Omental fat pad (tissue), 4 donors: ENCODE data around the gene BLOC1S6. TPM values are rescaled to one million over a fixed set of nuclear protein-coding genes. Genes with fewer than 3 reads are reported as not detected.
"Not testable (repeated sequence)": the region's sequence is repeated elsewhere in the genome, so short reads cannot be mapped to it uniquely, and the experiment has no call there.

Experiments used
- ATAC-seq: fragments of 150-250 bp; one replicate; pipeline ENCODE4 v1.9.1; 2016; ENCODE audit warnings: mild to moderate bottlenecking, moderate library complexity; ENCODE audit not compliant: low FRiP score
- DNase-seq: peaks from one replicate; pipeline ENCODE4 v3.0.0-alpha.2; 2019; ENCODE audit warnings: low spot score
- total RNA-seq, 4 donors: library from RNA; depleted of rRNA; stranded (reverse); fragments of >200 nt; gene quantifications; one replicate each; pipeline ENCODE4 v1.1.0, GENCODE V29; 2016
- TF ChIP-seq, protein P1 (sequence below), 3 donors: fragments of 450-650 bp; IDR thresholded peaks; one replicate each; pipeline ENCODE4 v1.5.1; 2016 to 2017; ENCODE audit warnings: antibody characterized with exemption in 3 of 3, mild to moderate bottlenecking in 3 of 3, moderate library complexity in 2 of 3

BLOC1S6 gene
- total RNA-seq, 4 donors from 2014 or later = 68.1 to 95.9 (median 82.5) TPM

- DNase-seq (no peak), ATAC-seq (no peak)
- TF ChIP-seq, protein P1, sequence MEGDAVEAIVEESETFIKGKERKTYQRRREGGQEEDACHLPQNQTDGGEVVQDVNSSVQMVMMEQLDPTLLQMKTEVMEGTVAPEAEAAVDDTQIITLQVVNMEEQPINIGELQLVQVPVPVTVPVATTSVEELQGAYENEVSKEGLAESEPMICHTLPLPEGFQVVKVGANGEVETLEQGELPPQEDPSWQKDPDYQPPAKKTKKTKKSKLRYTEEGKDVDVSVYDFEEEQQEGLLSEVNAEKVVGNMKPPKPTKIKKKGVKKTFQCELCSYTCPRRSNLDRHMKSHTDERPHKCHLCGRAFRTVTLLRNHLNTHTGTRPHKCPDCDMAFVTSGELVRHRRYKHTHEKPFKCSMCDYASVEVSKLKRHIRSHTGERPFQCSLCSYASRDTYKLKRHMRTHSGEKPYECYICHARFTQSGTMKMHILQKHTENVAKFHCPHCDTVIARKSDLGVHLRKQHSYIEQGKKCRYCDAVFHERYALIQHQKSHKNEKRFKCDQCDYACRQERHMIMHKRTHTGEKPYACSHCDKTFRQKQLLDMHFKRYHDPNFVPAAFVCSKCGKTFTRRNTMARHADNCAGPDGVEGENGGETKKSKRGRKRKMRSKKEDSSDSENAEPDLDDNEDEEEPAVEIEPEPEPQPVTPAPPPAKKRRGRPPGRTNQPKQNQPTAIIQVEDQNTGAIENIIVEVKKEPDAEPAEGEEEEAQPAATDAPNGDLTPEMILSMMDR (IDR thresholded peaks at IDR 0.05) = no peak
These were observed 59.0 kb downstream of the BLOC1S6 start for GRCh38 chr15:45646220-45646619.

DNA sequence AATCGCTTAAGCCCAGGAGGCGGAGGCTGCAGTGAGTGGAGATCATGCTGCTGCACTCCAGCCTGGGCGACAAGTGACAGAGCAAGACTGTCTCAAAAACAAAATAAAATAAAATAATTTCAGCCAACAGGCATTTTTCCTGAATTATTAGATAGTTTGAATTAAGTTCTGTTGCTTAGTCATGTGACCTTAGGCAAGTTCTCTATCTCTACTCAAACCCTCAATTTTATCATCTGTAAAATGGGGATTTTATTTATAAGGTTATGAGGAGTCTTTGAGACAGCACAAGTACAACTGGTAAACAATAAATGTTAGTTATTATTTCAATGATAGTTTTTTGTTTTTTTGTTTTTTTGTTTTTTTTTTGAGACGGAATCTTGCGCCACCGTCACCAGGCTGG lies 60.6 kb downstream of the BLOC1S6 start:
- TF ChIP-seq, protein P1 (IDR thresholded peaks at IDR 0.05) = no peak
- no peak for ATAC-seq

DNA sequence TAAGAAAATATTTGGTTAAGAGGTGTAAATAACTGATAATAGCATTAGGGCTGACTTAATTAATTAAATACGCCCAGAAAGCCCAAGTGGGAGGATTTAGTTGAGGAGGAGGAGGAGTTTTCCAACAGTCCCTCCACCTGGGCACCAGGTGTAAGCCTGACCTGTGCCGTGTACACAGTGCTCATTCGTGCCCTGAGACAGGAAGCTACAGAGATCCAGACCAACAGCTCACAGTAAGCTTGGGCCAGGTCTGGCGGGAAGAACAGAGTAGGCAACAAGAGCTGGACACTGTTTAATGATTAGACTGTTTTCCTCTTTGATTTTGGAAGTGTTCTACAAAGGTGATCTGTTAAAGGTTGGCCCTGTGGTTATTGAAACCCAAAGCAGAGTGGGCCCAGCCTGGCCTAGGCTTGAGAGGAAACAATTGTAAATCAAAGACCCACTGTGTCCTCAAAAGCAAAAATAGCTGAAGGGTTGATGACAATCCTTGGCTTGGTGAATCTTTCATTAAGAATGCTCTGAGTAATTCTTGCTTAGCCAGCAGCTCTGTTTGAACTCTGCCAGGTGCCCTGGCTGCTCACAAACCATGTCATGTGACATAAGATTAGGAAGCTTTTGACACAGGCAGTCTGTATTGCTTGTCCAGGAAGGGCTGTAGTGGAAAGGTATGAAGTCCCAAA lies 61.5 kb downstream of the BLOC1S6 start:
- DNase-seq (no peak), ATAC-seq (peak; percentile 60)
- TF ChIP-seq, protein P1 (IDR thresholded peaks at IDR 0.05) = no peak

More for the DNA sequence above, 60.6 kb downstream of the BLOC1S6 start:
- DNase-seq = no peak

- not testable (repeated sequence) for ATAC-seq, DNase-seq
These were observed 62.8 kb downstream of the BLOC1S6 start for GRCh38 chr15:45650007-45650406.

DNA sequence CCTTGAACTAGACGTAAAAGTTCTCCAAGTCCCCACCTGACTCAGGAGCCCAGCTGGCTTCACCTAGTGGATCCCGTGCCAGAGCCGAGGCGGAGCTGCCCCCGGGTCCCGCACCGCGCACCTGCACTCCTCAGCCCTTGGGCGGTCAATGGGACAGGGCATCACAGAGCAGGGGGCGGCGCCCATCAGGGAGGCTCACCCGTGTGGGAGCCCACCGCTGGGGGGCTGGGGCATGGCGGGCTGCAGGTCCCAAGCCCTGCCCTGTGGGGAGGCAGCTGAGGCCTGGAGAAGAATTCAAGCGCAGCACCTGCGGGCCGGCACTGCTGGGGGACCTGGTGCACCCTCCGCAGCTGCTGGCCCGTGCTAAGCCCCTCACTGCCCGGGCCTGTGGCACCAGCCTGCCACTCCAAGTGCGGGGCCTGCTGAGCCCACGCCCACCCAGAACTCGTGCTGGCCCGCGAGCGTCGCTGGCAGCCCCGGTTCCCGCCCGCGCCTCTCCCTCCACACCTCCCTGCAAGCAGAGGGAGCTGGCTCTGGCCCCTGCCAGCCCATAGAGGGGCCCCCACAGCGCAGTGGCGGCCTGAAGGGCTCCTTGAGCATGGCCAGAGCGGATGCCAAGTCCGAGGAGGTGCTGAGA lies 63.8 kb downstream of the BLOC1S6 start:
- TF ChIP-seq, protein P1 (IDR thresholded peaks at IDR 0.05) = no peak
- no peak for ATAC-seq
- DNase-seq = no peak

GRCh38 chr15:45653702-45654424 lies 66.7 kb downstream of the BLOC1S6 start:
- TF ChIP-seq, protein P1 (IDR thresholded peaks at IDR 0.05) = no peak
- no peak for ATAC-seq
- no peak for DNase-seq

GRCh38 chr15:45654749-45655148 lies 67.6 kb downstream of the BLOC1S6 start:
- TF ChIP-seq, protein P1 (IDR thresholded peaks at IDR 0.05) = no peak
- no peak for DNase-seq
- ATAC-seq = no peak
